Measurements from ENCODE around the gene TTLL11.

Gene TTLL11

DNA sequence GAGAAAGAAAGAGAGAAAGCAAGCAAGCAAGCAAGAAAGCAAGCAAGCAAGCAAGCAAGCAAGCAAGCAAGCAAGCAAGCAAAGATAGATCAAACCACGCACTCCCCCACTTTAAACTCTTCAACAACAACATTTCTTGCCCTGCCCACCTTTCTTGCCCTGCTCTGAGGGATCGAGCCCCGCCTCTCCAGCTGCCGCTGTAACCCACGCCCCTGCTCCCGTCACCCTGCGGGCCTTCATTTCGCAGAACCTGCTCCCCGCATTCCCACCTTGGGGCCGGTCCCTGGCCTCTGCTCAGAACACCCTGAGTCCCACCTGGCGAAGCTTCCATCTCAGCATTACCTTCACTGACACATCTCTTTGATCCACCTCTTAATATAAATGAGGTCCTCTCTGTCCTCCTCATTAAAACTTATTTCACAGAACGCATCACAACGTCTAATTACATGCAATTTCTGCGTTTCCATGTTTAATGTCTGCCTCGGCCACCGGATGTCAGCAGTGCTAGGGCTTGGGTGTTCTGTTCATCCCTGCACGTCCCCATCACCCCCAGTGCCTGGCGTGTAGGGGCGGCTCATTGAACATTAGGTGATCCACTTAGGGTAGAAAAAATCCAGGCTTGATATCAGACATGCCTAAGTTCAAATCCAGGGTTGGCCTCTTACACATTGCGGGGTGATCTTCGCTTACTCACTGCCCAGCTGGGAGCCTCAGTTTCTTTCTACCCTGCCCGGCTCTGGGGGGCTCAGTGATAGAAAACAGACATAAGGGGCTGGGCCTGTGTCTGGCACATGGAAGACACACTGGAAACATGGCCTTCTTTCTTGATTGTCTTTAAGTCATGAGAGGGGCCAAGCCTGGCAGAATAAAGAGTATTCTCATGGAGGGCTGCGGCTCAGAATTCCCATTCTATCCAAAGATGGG lies 254.1 kb downstream of the TTLL11 start:
- TF ChIP-seq, protein P1, sequence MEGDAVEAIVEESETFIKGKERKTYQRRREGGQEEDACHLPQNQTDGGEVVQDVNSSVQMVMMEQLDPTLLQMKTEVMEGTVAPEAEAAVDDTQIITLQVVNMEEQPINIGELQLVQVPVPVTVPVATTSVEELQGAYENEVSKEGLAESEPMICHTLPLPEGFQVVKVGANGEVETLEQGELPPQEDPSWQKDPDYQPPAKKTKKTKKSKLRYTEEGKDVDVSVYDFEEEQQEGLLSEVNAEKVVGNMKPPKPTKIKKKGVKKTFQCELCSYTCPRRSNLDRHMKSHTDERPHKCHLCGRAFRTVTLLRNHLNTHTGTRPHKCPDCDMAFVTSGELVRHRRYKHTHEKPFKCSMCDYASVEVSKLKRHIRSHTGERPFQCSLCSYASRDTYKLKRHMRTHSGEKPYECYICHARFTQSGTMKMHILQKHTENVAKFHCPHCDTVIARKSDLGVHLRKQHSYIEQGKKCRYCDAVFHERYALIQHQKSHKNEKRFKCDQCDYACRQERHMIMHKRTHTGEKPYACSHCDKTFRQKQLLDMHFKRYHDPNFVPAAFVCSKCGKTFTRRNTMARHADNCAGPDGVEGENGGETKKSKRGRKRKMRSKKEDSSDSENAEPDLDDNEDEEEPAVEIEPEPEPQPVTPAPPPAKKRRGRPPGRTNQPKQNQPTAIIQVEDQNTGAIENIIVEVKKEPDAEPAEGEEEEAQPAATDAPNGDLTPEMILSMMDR (conservative IDR thresholded peaks at IDR 0.05; ENCODE audit: control insufficient read depth, insufficient read depth, low read depth, low read length): no peak
- no peak for DNase-seq (ENCODE audit: low read depth)
- H3K4me3 ChIP-seq (ENCODE audit: control insufficient read depth, low read depth, low read length): no peak overlapping the region

DNA sequence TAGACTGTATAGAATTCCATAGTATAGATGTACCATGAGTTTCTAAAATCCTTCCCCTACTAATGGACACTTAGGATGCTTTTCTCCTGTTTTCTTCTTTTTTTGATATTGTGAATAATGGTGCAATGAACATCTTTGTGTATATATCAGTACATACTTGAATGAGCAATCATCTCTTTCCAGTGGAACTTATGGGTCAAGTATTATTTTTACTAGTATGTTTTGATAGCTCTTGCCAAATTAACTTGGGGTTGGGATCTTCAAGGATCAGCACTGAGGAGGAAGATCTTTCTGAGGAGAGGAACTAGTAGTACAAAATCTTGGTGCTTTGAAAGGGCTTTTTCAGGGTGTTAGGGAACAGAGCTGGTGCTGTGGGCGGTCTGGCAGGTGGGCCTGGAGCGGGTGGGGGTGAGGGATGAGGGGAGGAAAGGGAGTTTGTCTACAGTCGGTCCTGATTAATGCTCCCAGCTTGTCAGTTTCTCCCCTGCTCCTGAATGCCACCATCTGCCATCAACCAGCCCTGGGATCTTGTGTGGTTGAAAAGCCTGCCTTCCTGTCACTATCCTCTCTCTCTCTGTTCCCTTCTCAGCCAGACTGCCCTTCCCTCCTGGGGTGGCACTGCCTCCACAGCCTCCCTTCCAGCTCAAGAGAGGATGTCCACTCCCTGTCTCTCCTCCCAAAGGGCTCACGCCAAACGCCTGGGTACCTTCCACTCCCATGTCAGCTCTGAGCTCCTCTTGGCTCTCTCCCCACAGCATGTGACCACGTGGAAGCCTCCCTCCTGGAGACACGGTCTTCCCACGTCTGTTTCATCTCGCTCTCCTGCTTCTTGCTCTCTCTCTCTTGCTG lies 255.8 kb downstream of the TTLL11 start:
- TF ChIP-seq, protein P1 (conservative IDR thresholded peaks at IDR 0.05; ENCODE audit: control insufficient read depth, insufficient read depth, low read depth, low read length): no peak
- peak; percentile 24 for DNase-seq (ENCODE audit: low read depth)
- H3K4me3 ChIP-seq (ENCODE audit: control insufficient read depth, low read depth, low read length): no peak overlapping the region

DNA sequence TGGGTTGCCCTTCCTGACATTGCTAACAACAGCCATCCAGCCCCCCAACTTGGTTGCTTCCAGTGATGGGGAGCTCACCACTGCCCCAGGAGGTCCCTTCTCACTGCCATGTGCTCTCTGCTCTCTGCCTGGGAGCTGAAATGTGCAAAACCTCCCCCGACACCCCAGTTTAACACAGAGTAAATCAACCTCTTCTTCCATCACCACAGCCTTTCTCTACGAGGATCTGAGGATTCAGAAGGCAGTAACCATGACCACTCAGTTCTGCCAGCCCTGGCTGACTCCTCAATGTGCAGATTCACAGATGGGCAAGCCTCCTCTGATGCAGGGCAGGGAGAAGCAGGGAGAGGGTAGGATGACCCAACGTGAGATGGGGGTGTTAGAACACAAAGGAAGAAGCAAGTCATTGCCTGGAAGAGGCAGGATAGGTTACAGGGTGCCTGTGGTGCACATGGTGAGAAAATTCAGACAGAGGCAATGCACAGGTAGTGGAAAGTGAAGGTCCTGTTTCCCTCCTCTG lies 256.7 kb downstream of the TTLL11 start:
- DNase-seq (ENCODE audit: low read depth): no peak
- TF ChIP-seq, protein P1 (conservative IDR thresholded peaks at IDR 0.05; ENCODE audit: control insufficient read depth, insufficient read depth, low read depth, low read length): no peak
- no peak overlapping the region for H3K4me3 ChIP-seq (ENCODE audit: control insufficient read depth, low read depth, low read length)

DNA sequence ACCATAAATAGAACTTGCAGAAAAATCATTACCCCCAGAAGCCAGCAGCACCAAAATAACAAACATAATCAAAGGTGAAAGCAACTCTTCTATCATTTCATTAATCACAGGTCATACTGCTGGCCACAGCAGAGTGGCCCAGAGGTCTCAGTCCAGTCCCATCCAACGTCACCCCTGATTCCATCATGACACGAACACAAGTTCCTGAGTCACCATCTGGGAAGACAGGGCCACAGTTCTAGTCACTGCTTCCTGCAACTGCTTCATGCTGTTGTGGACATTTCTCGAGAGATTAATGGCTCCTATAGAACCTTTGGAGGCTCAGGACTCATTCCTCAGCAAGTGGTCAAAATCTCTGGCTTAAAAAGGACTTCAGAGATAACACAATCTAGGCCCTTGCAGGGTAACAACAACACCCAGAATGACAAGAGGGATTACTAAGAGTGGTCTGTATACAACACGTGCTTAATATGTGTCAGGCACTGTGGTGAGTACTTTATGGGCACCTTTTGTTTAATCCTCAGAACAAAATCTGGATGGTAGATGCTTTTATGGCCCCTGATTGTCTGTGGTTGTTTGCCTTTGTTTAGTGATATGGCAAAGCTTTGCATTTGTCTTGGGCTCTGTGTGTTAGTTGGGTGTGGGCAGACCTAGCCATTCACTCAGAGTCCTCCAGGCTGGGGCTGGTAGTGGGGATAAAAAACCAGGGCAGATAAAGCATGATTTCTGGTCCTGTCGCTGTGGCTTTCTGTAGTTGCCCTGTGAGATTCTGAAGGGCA lies 257.3 kb downstream of the TTLL11 start:
- DNase-seq (ENCODE audit: low read depth): no peak
- TF ChIP-seq, protein P1 (conservative IDR thresholded peaks at IDR 0.05; ENCODE audit: control insufficient read depth, insufficient read depth, low read depth, low read length): no peak
- H3K4me3 ChIP-seq (ENCODE audit: control insufficient read depth, low read depth, low read length): no peak overlapping the region

DNA sequence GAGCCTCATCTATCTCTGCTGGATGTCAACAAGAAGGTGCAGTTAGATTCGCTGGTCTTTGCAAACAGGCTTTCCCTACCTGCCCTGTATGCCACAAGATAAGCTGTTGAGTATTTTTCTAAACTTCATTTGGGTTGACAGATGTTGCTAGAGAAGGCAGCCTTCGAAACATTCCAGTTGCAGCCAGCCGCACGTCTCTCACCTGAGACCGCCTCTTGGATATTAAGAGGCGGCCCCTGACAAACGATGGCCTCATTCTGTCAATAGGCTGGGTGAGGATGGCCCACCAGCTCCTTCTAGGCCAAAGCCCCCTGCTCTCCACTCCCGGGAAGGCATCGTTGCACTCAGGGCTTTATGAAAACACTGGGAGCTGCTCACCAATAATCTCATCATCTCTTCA lies 260.0 kb downstream of the TTLL11 start:
- TF ChIP-seq, protein P1 (conservative IDR thresholded peaks at IDR 0.05; ENCODE audit: control insufficient read depth, insufficient read depth, low read depth, low read length): no peak
- DNase-seq (ENCODE audit: low read depth): no peak

DNA sequence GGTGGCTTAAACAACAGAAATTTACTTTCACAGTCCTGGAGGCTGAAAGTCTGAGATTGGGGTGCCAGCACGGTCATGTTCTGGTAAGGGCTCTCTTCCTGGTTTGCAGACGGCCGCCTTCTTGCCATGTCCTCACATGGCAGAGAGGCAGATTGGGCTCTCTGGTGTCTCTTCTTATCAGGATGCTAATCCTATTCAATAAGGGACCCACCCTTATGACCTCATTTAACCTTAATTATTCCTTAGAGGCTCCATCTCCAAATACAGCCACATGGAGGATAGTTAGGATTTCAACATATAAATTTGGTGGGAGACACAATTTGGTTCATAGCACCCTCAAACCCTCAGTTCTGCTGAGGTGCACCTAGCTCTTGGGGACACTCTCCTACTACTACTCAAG lies 261.2 kb downstream of the TTLL11 start:
- H3K4me3 ChIP-seq (ENCODE audit: control insufficient read depth, low read depth, low read length): no peak overlapping the region
- TF ChIP-seq, protein P1 (conservative IDR thresholded peaks at IDR 0.05; ENCODE audit: control insufficient read depth, insufficient read depth, low read depth, low read length): no peak
- DNase-seq (ENCODE audit: low read depth): no peak

More for the DNA sequence above, 260.0 kb downstream of the TTLL11 start:
- H3K4me3 ChIP-seq (ENCODE audit: control insufficient read depth, low read depth, low read length): no peak overlapping the region

Measured in fibroblast of mammary gland (primary cell).